ENCODE results near the gene LMCD1.

LMCD1 gene

DNA sequence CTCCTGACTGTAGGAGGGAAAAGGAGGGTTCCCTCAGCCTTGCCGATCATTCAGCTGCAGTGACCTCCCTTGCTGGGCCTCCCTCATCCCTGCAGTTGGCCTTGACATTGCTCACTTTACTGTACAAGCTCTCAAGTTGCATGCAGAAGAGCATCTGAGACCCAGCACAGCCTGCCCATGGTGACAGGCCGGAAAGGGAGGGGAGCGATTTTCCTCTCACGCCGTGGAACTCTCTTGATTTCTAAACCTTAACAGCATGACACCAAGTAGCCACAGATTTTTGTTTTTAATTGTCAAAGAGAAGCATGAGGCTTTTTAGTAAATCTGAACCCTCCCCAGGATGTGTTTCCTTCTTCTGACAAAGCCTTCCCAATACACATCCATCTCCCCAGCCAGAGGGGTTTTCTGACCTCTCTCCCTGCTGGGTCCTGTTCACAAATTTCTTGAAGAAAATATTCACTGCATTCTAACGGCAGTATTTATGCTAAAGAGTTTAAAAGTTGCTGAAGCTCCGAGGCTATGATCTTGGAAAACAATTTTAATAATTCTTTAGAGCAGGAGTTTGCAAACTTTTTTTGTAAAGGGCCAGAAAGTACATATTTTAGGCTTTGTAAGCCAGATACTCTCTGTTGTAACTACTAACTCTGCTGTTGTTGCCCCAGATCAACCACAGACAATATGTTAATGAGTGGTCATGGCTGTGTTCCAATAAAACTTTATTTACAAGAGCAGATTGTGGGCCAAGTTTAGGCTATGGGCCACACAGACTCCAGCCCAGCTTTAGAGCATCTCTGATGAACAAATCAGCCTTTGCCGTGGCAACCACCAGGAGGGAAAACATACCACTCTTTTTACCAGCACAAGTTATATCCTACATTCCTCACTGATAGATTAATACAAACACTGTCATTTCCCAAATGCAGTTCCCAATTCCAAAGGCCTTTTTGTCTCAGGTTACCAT lies 34.8 kb downstream of the LMCD1 start:
- DNase-seq (ENCODE audit: low spot score): peak; percentile 35

DNA sequence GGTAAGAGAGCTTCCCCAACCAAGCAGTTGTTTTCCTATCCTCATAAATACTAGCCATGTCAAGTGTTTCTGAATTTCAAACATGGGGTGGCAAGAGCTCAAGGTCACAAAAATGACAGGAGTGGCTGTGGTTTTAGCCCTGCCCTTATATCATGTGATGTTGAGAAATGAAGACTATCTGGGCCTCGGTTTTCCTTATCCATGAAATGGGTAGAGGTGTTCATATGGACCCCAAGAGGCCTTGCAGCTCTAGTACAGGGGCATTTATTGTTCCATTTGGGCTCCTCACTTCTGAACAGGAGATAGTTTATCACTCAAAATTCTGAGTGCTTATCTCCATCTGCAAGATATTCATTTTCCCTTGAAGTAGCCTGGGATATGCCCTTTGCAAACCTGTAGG lies 35.8 kb downstream of the LMCD1 start:
- DNase-seq (ENCODE audit: low spot score): no peak

GRCh38 chr3:8538223-8538622 lies 36.6 kb downstream of the LMCD1 start:
- no peak for DNase-seq (ENCODE audit: low spot score)

- peak; percentile 56 for DNase-seq (ENCODE audit: low spot score)
These were observed 37.3 kb downstream of the LMCD1 start for GRCh38 chr3:8538913-8539312.

- DNase-seq (ENCODE audit: low spot score): peak; percentile 26
These were observed 37.8 kb downstream of the LMCD1 start for GRCh38 chr3:8539419-8539818.

GRCh38 chr3:8540456-8540855 lies 38.8 kb downstream of the LMCD1 start:
- DNase-seq (ENCODE audit: low spot score): no peak

DNA sequence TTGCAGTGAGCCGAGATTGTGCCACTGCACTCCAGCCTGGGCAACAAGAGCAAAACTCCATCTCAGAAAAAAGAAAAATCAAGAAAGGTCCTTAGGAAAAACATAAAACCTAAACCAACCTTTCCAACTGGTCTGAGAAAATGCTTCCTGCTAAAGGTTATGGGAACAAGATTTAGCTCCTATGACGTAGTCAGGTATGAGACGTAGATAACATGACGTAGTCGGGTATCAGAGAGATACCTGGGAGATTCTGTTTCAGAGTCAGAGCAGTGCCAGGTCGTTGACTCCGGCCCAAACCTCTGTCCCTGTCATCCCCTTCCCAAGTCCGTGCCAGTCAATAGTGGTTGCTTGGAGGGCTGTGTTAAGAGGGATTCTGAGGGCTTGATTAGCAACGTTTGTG lies 39.9 kb downstream of the LMCD1 start:
- DNase-seq (ENCODE audit: low spot score): no peak

DNA sequence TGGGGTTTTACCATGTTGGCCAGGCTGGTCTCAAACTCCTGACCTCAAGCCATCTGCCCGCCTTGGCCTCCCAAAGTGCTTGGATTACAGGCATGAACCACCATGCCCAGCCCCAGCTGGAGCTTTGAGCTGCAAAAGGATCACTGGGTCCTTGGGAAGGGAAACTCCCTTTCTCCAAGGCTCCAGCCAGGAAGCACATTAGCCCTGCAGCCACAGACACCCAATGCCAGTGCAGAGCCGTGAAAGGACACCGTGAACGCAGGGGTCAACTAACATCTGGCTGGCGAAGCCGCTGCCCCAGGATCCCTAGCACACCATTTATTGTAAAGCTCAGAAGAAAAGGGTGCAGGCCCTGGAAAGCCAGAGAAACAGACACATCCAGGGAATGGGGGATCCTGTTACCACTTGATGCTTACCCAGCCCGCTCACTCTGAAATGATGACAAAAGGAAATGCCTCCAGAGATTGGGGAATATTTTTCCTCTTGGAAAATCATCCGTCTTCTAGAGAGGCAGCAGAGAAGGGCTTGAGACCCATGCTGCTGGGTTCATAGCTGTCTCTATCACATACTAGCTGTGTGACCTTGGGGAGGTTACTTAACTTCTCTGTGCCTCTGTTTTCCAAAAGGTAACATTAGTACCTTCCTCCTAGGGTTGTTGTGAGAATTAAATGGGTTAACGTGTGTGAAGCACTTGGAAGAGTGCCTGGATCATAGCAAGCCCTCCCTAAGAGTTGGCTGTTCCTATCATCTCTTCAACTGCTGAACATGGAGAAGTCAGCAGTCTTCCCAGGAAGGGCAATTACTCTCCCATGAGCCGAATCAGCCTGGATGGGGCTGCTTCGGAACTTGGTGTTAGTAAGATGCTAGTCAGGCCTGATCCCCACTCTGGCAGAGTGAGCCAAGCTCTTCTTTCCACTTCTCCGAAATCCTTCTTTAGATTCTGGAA lies 40.8 kb downstream of the LMCD1 start:
- DNase-seq (ENCODE audit: low spot score): no peak

DNA sequence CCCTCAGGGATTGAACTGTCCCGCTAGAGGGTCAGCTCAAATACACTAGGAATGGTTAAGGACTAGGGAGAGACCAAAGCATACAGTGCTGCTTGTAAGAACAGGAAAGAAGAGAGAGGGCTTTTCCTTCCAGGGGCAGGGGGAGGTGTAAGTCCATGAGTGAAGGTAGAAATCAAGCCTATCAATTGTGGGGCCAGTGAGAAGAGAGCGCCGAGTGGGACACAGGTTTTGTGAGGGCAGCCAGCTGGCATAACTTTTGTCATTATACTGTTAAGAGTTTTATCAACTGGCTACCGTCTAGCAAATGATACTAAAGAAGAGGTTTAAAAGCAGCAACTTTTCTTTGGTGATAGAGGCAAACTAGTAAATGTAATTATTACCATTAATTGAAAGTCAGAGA lies 45.0 kb downstream of the LMCD1 start:
- DNase-seq (ENCODE audit: low spot score): no peak

GRCh38 chr3:8548502-8549275 lies 47.1 kb downstream of the LMCD1 start:
- DNase-seq (ENCODE audit: low spot score): no peak

GRCh38 chr3:8549354-8549753 lies 47.7 kb downstream of the LMCD1 start:
- no peak for DNase-seq (ENCODE audit: low spot score)

DNA sequence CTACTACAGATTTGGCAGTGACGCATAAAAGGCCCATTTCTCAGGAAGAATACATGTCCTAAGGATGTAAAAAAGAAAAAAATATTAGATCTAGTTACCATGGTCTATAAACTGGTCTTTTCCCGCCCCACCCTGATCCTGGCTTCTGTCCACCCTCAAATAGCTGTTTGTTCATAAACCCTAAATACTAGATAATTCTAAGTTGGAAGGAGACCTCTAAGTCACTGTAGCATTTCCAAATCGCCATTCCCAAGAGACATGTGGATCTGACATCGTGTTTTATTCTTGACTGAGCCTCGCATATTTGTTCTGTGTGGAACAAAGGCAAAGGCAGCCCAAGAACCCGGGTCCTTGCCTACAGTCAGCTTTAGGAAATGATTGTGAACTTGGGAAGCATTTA lies 49.0 kb downstream of the LMCD1 start:
- DNase-seq (ENCODE audit: low spot score): no peak

DNA sequence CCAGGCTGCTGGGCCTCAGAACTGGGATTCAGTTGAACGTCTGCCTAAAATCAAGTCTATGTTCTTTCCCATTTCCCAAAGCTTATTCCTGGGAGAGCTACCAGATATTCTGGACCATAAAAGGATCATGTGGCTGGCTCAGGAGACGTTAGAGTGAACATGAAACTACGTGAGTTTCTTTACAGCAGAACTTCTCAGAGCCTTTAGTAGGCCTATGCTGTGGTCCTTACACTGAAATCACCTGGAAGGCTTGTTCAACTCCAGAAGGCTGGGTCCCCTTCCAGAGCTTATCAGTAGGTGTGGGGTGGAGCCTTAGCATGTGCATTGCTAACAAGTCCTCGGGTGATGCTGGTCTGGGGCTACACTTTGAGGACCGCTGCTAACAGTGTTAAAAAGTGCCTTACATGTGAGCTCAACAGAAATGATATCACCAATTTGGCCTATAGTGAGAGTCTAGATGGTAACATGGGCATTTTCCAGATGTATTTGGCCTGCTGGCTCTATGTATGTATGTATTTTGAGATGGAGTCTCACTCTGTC lies 50.7 kb downstream of the LMCD1 start:
- no peak for DNase-seq (ENCODE audit: low spot score)

DNA sequence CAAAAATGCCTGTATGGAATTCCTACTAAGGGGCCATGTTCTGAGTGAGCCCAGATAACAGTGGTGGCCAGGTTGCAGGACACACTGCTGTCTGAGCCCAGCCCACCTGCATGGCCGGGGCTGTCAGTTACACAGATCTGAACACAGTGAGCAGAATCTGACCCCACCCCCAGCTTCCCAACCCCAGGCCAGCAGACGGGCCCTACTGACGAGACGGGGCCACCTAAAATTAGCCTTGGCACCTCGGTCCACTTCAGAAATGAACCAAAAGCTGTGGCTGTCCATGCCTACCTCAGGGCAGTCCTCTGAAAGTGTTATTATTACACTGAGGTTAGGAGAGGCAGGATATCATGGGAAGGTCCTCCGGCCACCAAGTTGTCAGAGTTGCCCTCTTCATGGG lies 51.8 kb downstream of the LMCD1 start:
- no peak for DNase-seq (ENCODE audit: low spot score)

DNA sequence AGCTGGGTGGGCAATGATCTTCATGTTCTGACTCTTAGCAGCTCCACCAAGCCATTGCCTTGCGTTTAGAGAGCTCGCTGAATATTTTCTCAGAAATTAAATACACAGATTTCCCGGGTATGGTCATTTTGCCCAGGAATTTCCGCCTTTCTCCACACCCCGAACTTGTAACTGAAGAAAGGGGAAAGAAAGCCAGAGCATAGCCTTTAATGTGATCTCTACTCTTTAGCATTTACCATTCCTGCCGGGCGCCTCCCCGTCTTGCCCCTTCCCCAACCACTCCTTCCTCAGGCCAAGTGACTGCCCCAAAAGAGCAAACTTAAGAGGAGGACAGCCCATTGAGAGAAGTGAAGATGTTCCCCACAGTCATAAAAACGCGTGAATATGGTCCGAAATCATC lies 53.1 kb downstream of the LMCD1 start:
- DNase-seq (ENCODE audit: low spot score): no peak

DNA sequence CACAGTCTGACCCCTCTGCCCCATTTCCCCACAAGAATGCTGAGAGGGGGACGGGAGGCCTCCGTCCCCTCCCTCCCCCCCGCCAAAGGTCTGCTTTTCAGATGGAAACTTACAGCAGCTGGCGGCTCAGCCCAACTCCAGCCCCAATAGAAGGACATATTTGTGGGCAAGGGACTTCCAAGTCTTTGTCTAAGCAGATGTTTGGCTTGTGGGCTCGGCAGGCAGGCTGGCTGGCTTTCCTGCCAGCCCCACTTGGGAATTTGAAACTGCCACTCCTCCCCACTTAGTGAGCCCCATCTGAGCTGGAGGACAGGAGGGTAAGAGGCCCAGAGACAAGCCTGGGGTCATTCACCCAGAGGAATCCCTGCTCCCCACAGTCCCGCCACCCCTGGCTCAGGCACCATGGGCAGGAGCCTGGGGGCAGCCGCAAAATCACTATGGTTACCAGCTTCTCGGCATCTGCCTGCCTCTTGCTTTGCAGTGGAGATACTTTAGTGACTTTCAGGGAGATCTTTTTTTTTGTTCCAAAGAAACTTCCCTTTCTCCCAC lies 53.6 kb downstream of the LMCD1 start:
- DNase-seq (ENCODE audit: low spot score): peak; percentile 80

GRCh38 chr3:8555725-8556472 lies 54.3 kb downstream of the LMCD1 start:
- no peak for DNase-seq (ENCODE audit: low spot score)

DNA sequence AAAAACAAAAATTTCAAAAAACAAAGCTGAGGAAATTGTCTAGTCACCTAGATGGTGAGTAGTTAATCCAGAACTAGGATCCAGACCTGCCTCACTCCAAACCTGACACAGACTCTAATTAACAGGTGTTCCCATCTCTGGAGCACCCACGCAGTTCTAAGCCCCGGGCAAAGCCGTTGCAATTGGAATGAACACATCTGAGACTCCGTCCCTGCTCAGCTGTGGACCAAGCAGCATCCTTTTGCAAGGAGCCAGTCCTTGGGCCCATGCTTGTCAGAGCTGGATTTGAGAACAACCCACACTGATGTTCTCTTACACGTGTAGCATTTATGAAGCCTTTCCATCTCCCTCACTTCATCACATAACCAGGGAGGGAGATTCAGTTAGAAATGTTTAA lies 54.8 kb downstream of the LMCD1 start:
- DNase-seq (ENCODE audit: low spot score): no peak

- DNase-seq (ENCODE audit: low spot score): no peak
These were observed 55.7 kb downstream of the LMCD1 start for GRCh38 chr3:8557298-8557697.

GRCh38 chr3:8558645-8559044 lies 57.0 kb downstream of the LMCD1 start:
- DNase-seq (ENCODE audit: low spot score): no peak

- DNase-seq (ENCODE audit: low spot score): no peak
These were observed 57.7 kb downstream of the LMCD1 start for GRCh38 chr3:8559351-8559750.

Measured in hepatic stellate cell (primary cell).